Ectodermal cell (in vitro differentiated cells): ENCODE measurements around the gene DEK.
"Not testable (repeated sequence)": the region's sequence is repeated elsewhere in the genome, so short reads cannot be mapped to it uniquely, and the experiment has no call there.

ENCODE experiments used
- H3K27ac ChIP-seq: 2 replicates; pipeline ENCODE4 v1.7.0; 2013; ENCODE audit warnings: mild to moderate bottlenecking, low read depth, low read length; ENCODE audit not compliant: insufficient read depth, poor library complexity, severe bottlenecking
- H3K27me3 ChIP-seq: 2 replicates; pipeline ENCODE4 v1.7.0; 2013; ENCODE audit warnings: mild to moderate bottlenecking, low read length; ENCODE audit not compliant: insufficient read depth, control insufficient read depth, poor library complexity, severe bottlenecking
- H3K36me3 ChIP-seq: one replicate; pipeline ENCODE4 v1.7.0; 2013; ENCODE audit warnings: low read length; ENCODE audit not compliant: control insufficient read depth, insufficient read depth
- H3K4me1 ChIP-seq: one replicate; pipeline ENCODE4 v1.7.0; 2013; ENCODE audit warnings: low read length; ENCODE audit not compliant: control insufficient read depth, insufficient read depth
- H3K4me3 ChIP-seq: 2 replicates; pipeline ENCODE4 v1.7.0; 2013; ENCODE audit warnings: low read depth, low read length, control low read depth; ENCODE audit not compliant: insufficient read depth
- H3K9me3 ChIP-seq: 2 replicates; pipeline ENCODE4 v1.7.0; 2013; ENCODE audit warnings: mild to moderate bottlenecking, low read length, moderate library complexity; ENCODE audit not compliant: control insufficient read depth
- WGBS, 2 experiments: methylation state at CpG; one replicate each; pipeline ENCODE4 v1.1.7; 2013; ENCODE audit warnings: missing lambda C conversion rate in 2 of 2; 5-methylcytosine and 5-hydroxymethylcytosine counted together

DEK gene

GRCh38 chr6:18208778-18209177, 55.6 kb downstream of the DEK start:
- not testable (repeated sequence) for H3K9me3 ChIP-seq, H3K4me3 ChIP-seq, H3K27me3 ChIP-seq, H3K36me3 ChIP-seq, H3K4me1 ChIP-seq, H3K27ac ChIP-seq
- 91 to 92% methylated on average over 8 to 9 of the region's 9 CpGs for WGBS, 2 experiments

- H3K36me3 ChIP-seq = no peaks in the 10 kb centered on the region
- no peak overlapping the region for H3K27ac ChIP-seq
- 91 to 96% methylated on average over 2 of the region's 2 CpGs for WGBS, 2 experiments
- no peak overlapping the region for H3K4me3 ChIP-seq
- no peaks in the 10 kb centered on the region for H3K4me1 ChIP-seq
- no peaks in the 10 kb centered on the region for H3K9me3 ChIP-seq
- no peaks in the 10 kb centered on the region for H3K27me3 ChIP-seq
Measured at GRCh38 chr6:18207949-18208348, 56.4 kb downstream of the DEK start.

- Histone ChIP-seq H3K4me3 (no peak overlapping the region), H3K36me3 (no peaks in the 10 kb centered on the region), H3K9me3 (no peaks in the 10 kb centered on the region), H3K4me1 (no peaks in the 10 kb centered on the region), H3K27ac (no peak overlapping the region), H3K27me3 (no peaks in the 10 kb centered on the region)
- 92 to 94% methylated on average over 8 of the region's 8 CpGs for WGBS, 2 experiments
Measured at GRCh38 chr6:18207438-18207837, 56.9 kb downstream of the DEK start.

GRCh38 chr6:18206591-18206990, 57.7 kb downstream of the DEK start:
- Histone ChIP-seq H3K9me3 (no peaks in the 10 kb centered on the region), H3K27me3 (no peaks in the 10 kb centered on the region), H3K27ac (no peak overlapping the region), H3K4me3 (no peak overlapping the region), H3K36me3 (no peaks in the 10 kb centered on the region), H3K4me1 (no peaks in the 10 kb centered on the region)
- WGBS, 2 experiments = 95 to 96% methylated on average over 6 of the region's 6 CpGs

GRCh38 chr6:18204691-18205090, 59.6 kb downstream of the DEK start:
- Histone ChIP-seq H3K4me3 (no peak overlapping the region), H3K9me3 (no peaks in the 10 kb centered on the region), H3K27ac (no peak overlapping the region), H3K4me1 (no peaks in the 10 kb centered on the region), H3K27me3 (no peaks in the 10 kb centered on the region), H3K36me3 (no peaks in the 10 kb centered on the region)
- 89 to 91% methylated on average over 8 of the region's 8 CpGs for WGBS, 2 experiments

GRCh38 chr6:18203786-18204185, 60.5 kb downstream of the DEK start:
- H3K9me3 ChIP-seq = no peaks in the 10 kb centered on the region
- H3K4me1 ChIP-seq = no peaks in the 10 kb centered on the region
- H3K36me3 ChIP-seq = no peaks in the 10 kb centered on the region
- no peak overlapping the region for H3K4me3 ChIP-seq
- H3K27me3 ChIP-seq = no peaks in the 10 kb centered on the region
- H3K27ac ChIP-seq = no peak overlapping the region
- 84 to 88% methylated on average over 6 of the region's 6 CpGs for WGBS, 2 experiments

DNA sequence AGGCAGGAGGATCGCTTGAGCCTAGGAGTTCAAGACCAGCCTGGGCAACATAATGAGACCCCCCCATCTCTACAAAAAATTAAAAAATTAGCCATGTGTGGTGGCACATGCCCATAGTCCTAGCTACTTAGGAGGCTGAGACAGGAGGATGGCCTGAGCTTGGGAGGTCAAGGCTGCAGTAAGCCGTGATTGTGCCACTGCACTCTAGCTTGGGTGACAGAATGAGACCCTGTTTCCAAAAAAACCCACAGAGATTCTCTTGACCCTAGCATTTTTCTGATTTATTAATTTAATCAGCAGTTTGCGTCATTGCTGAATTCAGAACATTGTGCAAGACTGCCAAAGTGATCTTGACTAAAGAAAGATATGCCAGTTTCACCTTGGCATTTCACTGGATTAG, 72.3 kb downstream of the DEK start:
- Histone ChIP-seq H3K9me3 (no peaks in the 10 kb centered on the region), H3K36me3 (no peaks in the 10 kb centered on the region), H3K4me3 (no peak overlapping the region), H3K27me3 (no peaks in the 10 kb centered on the region), H3K4me1 (peaks cover under 1% of the 10 kb centered on the region), H3K27ac (no peak overlapping the region)
- WGBS, 2 experiments = 94 to 98% methylated on average over 2 to 3 of the region's 3 CpGs

DNA sequence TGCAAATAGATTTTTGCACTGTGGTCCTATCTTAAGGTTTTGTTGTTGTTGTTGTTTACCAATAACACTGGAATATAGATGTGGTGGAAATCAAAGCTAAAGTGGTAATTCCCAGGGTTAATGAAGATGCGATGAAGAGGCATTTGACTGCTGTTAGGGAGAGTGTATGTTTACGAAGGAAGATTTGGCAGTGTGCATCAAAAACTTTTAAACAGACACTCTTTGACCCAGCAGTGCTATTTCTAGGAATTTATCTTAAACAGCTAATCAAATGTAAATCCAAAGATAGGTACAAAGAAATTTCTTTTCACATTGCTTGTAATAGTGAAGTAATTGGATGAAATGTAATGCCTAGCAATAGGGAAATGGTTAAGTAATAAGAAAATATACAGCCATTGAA, 75.1 kb downstream of the DEK start:
- no peak overlapping the region for H3K4me3 ChIP-seq
- WGBS, 2 experiments = 97 to 100% methylated on average over 2 of the region's 2 CpGs
- H3K27ac ChIP-seq = no peak overlapping the region
- no peaks in the 10 kb centered on the region for H3K36me3 ChIP-seq
- no peaks in the 10 kb centered on the region for H3K9me3 ChIP-seq
- H3K4me1 ChIP-seq = peaks cover 14% of the 10 kb centered on the region
- H3K27me3 ChIP-seq = no peaks in the 10 kb centered on the region

DNA sequence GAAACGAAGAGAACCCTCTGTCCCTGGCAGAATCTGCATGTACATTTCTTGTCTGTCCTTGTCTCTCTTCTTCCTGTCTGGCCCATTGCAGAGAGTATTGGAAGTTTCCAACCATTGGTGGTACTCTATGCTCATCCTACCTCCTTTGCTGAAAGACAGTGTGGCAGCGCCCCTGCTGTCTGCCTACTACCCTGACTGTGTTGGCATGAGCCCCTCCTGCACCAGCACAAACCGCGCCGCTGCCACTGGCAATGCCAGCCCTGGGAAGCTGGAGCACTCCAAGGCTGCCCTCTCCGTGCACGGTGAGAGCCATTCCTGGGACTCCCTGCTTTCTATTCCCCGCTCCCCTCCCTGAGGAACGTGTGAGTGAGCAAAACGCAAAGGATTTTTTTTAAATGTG, 76.6 kb downstream of the DEK start:
- no peak overlapping the region for H3K4me3 ChIP-seq
- H3K36me3 ChIP-seq = no peaks in the 10 kb centered on the region
- 90 to 92% methylated on average over 10 of the region's 10 CpGs for WGBS, 2 experiments
- no peak overlapping the region for H3K27ac ChIP-seq
- H3K4me1 ChIP-seq = peaks cover 14% of the 10 kb centered on the region
- H3K9me3 ChIP-seq = no peaks in the 10 kb centered on the region
- no peaks in the 10 kb centered on the region for H3K27me3 ChIP-seq

DNA sequence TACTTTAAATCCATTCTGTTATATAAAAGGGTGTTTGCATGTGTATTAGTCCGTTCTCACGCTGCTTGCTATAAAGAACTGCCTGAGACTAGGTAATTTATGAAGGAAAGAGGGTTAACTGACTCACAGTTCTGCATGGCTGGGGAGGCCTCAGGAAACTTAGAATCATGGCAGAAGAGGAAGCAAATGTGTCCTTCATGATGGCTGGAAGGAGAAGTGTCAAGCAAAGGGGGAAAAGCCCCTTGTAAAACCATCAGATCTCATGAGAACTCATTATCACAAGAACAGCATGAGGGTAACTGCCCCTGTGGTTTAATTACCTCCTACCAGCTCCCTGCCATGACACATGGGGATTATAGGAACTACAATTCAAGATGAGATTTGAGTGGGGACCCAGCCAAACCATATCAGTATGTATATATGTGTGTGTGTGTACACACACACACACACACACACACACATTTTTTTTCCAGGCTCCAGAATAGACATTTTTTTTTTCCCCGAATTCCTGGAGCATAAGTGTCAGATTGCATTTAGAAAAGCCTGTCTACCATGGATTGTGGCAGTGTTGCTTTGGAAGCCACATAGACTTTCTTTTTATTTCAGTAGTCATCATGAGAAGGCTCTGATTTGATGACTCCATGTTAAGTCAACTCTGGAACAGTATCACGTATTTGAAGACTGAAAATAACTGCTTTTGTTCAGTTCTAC, 77.6 kb downstream of the DEK start:
- Histone ChIP-seq H3K9me3 (no peaks in the 10 kb centered on the region), H3K27ac (no peak overlapping the region), H3K4me3 (no peak overlapping the region), H3K27me3 (no peaks in the 10 kb centered on the region), H3K4me1 (peaks cover 14% of the 10 kb centered on the region), H3K36me3 (no peaks in the 10 kb centered on the region)
- 81 to 87% methylated on average over 4 of the region's 4 CpGs for WGBS, 2 experiments

GRCh38 chr6:18186033-18186432, 78.3 kb downstream of the DEK start:
- H3K36me3 ChIP-seq = no peaks in the 10 kb centered on the region
- H3K4me1 ChIP-seq = peaks cover 14% of the 10 kb centered on the region
- H3K9me3 ChIP-seq = no peaks in the 10 kb centered on the region
- no peaks in the 10 kb centered on the region for H3K27me3 ChIP-seq
- WGBS, 2 experiments = 38 to 45% methylated on average over 2 of the region's 2 CpGs
- H3K4me3 ChIP-seq = no peak overlapping the region
- no peak overlapping the region for H3K27ac ChIP-seq
